ENCODE data around the gene PIPOX. TPM values are rescaled to one million over a fixed set of nuclear protein-coding genes. Genes with fewer than 3 reads are reported as not detected.

Gene PIPOX
- total and polyA plus RNA-seq, 2 of the 13 experiments (the other 11 are each of a cell fraction or from before 2014, with no cell fraction given), result 87.3 to 154 TPM

GRCh38 chr17:29005936-29006511 is 36.9 kb upstream of the PIPOX start, which contains the start of gene SEZ6 (continued):
- 0 out of 2 replicates have a peak, but pooled peaks have one; percentile 15 for TF ChIP-seq CTCF (CRISPR knock-in tag; IDR thresholded peaks at IDR 0.05)
- TF ChIP-seq ASH2L (IDR thresholded peaks at IDR 0.05; ENCODE audit: insufficient read length, low read depth, low read length), result no peak
- peak; percentile 87; the same call in 1 of the 2 replicates for TF ChIP-seq CSRNP1 (CRISPR knock-in tag; IDR thresholded peaks at IDR 0.05)
- TF ChIP-seq ZNF143 (CRISPR knock-in tag; IDR thresholded peaks at IDR 0.05), result peak; percentile 38; the same call in 1 of the 2 replicates
- 0 out of 2 replicates have a peak, but pooled peaks have one; percentile 78 for TF ChIP-seq CSRNP2 (CRISPR knock-in tag; conservative IDR thresholded peaks at IDR 0.05; ENCODE audit: low read depth)
- no peak for TF ChIP-seq GABPA (IDR thresholded peaks at IDR 0.05; ENCODE audit: low read depth, low read length)
- no peak for TF ChIP-seq GABPA (CRISPR knock-in tag; IDR thresholded peaks at IDR 0.05; ENCODE audit: low read depth)
- no peak for TF ChIP-seq BCLAF1 (IDR thresholded peaks at IDR 0.05)
- peak; percentile 78; the same call in 1 of the 2 replicates for TF ChIP-seq FOXM1 (CRISPR knock-in tag; IDR thresholded peaks at IDR 0.05)
- no peak for TF ChIP-seq ZNF781 (CRISPR knock-in tag; IDR thresholded peaks at IDR 0.05; ENCODE audit: borderline replicate concordance, not compliant biosample characterization)
- peak; percentile 93; the same call in 1 of the 2 replicates for TF ChIP-seq GLI4 (CRISPR knock-in tag; IDR thresholded peaks at IDR 0.05; ENCODE audit: borderline replicate concordance)
- TF ChIP-seq ZSCAN9 (CRISPR knock-in tag; IDR thresholded peaks at IDR 0.05; ENCODE audit: borderline replicate concordance), result peak; percentile 97
- TF ChIP-seq ZNF780A (CRISPR knock-in tag; IDR thresholded peaks at IDR 0.05), result peak; percentile 83; the same call in 1 of the 2 replicates
- TF ChIP-seq, protein P1, sequence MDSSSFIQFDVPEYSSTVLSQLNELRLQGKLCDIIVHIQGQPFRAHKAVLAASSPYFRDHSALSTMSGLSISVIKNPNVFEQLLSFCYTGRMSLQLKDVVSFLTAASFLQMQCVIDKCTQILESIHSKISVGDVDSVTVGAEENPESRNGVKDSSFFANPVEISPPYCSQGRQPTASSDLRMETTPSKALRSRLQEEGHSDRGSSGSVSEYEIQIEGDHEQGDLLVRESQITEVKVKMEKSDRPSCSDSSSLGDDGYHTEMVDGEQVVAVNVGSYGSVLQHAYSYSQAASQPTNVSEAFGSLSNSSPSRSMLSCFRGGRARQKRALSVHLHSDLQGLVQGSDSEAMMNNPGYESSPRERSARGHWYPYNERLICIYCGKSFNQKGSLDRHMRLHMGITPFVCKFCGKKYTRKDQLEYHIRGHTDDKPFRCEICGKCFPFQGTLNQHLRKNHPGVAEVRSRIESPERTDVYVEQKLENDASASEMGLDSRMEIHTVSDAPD (CRISPR knock-in tag; IDR thresholded peaks at IDR 0.05), result peak; percentile 46; the same call in 1 of the 2 replicates
- peak; percentile 99 for TF ChIP-seq ZMAT3 (CRISPR knock-in tag; conservative IDR thresholded peaks at IDR 0.05)
- TF ChIP-seq ZFP1 (CRISPR knock-in tag; IDR thresholded peaks at IDR 0.05), result peak; percentile 76; the same call in 1 of the 2 replicates
- TF ChIP-seq, protein P2, sequence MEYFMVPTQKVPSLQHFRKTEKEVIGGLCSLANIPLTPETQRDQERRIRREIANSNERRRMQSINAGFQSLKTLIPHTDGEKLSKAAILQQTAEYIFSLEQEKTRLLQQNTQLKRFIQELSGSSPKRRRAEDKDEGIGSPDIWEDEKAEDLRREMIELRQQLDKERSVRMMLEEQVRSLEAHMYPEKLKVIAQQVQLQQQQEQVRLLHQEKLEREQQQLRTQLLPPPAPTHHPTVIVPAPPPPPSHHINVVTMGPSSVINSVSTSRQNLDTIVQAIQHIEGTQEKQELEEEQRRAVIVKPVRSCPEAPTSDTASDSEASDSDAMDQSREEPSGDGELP (IDR thresholded peaks at IDR 0.05; ENCODE audit: borderline replicate concordance, low read depth), result no peak
- TF ChIP-seq ZNF326 (CRISPR knock-in tag; IDR thresholded peaks at IDR 0.05; ENCODE audit: borderline replicate concordance), result no peak
